ENCODE data around the gene TP53TG5.

TP53TG5 gene

DNA sequence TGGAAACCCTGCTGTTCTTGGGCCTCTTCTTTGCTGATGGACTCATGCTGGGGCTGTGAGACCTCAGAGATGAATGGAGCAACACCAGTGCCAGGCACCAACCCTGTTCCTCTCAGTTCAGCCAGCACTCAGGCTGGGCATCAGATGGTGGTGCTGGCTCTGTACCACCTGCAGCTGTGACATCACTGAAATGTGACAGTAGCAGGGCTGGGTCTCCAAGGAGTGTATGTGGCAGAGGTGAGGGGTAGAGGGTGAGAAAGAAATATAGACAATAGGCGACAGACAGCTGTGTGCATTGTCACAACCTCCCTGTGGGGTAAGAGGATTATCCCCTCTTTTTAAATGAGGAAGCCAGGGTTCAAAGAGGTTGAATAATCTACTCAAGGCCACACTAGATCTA lies at the start of gene TP53TG5:
Gene TP53TG5, minus strand, starts transcription at position 135 of the 400 bp plus-strand sequence. Its CDS starts 89 bp downstream, at position 46.
- no peak for DNase-seq

GRCh38 chr20:45427236-45428149 lies 49.4 kb upstream of the TP53TG5 start:
- DNase-seq, result no peak

- no peak for DNase-seq
Measured at GRCh38 chr20:45426320-45427016, 48.3 kb upstream of the TP53TG5 start.

GRCh38 chr20:45425561-45425960 lies 47.4 kb upstream of the TP53TG5 start:
- no peak for DNase-seq

DNA sequence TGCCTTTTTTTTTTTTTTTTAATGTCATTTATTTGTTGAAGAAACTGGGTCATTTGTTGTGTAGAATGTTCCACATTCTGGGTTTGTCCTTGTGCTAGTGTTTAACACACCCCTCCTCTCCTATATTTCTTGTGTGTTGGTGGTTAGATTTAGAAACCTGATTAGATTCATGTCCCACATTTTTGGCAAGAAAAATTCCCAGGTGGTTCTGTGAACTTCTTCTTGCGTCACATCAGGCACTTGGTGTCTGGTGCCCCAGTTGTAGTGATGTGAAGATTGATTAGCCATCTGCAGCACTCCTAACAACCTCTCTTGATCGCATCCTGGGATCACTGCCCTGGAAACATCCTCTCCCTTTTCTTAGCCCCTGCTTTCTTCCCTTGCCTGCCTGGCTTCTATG lies 45.6 kb upstream of the TP53TG5 start:
- DNase-seq, result no peak

- no peak for DNase-seq
Measured at GRCh38 chr20:45420125-45420524, 42.0 kb upstream of the TP53TG5 start.

GRCh38 chr20:45419188-45420091 lies 41.3 kb upstream of the TP53TG5 start:
- DNase-seq, result peak; percentile 67

DNA sequence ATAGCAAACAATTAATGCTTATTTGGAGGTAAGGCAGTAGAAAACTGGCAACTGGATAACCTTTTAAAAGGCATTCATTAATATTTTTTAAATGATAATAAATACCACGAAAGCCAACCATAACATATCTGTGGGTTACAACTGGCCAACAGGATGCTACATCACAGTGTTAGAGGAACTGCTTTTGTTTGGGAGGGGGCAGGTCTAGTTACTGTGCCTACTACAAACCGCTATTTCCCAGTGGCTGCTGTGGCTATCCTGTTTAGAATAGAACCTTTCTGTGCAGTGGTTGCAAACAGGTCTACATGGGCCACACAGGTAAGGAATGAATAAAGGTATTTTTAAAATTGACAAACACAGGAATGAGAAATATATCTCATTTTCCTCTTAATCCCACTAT lies 38.8 kb upstream of the TP53TG5 start:
- no peak for DNase-seq

DNA sequence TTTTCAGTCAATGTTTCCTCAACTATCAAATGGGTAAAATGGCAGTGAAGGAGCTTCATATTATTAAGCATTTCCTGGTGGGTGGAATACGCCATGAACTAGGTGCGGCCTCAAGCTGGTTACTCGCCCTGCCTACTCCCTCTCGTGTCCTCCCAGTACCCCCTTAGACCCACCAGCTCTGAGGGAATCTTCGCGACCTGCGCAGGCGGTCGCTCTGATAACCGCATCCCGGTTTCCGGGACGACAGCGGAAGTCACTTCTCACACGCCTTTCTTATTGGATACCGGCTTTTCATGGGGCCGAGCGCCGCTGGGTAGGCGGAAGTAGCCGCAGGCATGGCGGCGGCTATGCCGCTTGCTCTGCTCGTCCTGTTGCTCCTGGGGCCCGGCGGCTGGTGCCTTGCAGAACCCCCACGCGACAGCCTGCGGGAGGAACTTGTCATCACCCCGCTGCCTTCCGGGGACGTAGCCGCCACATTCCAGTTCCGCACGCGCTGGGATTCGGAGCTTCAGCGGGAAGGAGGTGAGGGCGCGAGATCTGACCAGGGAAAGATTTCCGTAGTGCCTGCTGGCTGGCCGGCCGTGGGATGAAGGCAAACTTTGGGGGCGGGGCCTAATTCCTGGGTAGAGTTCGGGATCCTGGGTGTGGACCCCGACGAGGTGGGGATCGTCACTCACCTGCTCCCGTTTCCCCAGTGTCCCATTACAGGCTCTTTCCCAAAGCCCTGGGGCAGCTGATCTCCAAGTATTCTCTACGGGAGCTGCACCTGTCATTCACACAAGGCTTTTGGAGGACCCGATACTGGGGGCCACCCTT lies 37.9 kb upstream of the TP53TG5 start, which contains the start of gene PIGT:
Gene PIGT, plus strand, starts transcription at position 320 of the 816 bp plus-strand sequence. Its CDS starts 16 bp downstream, at position 336.
- DNase-seq, result peak; percentile 93

DNA sequence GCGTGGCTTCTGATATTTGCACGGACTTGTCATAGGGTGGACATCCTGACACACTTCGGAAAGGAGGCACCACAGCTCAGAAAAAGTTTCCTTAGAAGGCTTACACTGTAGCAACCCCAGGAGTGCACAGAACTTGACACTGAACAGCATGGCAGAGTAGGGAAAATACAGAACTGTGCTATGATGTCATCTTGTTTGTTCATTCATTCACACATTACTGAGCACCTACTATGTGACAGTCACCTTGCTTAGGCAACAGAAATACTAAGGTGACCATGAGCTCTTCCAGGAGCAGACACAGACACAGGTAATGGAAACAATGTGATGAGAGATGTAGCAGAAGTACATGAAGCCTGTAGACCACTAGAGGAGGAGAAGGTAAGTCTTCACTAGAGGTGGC lies 35.4 kb upstream of the TP53TG5 start:
- DNase-seq, result no peak

DNA sequence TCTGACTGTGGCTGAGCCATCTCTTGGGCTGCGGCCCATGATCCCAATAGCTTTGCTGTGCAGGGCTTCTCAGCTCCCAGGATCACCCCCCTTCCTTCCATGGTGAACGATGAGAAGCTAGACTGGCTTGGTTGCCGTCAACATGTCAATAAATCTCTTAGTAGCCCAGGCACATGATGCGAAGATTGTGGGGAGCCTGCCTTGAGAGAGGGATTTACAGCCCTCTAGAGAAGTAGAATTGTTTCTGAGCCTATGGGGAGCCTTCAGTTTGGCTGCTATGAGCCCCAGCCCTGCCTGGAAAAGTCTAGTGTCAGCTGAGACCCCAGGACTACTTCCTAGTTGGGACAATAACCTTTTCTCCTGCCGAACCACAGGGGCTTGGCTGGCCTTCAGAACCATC lies 34.5 kb upstream of the TP53TG5 start:
- DNase-seq, result no peak

- no peak for DNase-seq
Measured at GRCh38 chr20:45410887-45411286, 32.8 kb upstream of the TP53TG5 start.

DNA sequence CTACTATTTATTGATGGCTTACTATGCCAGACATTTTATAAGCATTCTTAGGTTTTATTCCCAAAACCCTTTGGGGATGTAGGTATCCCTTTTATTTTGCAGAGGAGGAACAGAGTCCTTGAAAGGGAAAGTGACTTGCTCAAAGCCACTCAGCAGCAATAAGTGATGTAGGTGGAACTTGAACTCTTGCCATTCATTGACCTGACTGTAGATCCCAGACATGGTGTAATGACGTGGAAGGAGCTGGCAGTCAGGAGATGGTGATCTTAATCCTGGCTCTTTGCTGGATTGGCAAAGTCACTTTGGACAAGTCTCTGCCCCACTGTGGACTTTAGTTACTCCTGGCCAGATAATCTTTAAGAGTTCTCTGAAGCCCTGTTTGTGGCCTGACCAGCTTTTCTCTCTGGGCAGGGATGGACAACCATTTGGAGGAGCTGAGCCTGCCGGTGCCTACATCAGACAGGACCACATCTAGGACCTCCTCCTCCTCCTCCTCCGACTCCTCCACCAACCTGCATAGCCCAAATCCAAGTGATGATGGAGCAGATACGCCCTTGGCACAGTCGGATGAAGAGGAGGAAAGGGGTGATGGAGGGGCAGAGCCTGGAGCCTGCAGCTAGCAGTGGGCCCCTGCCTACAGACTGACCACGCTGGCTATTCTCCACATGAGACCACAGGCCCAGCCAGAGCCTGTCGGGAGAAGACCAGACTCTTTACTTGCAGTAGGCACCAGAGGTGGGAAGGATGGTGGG lies 31.6 kb upstream of the TP53TG5 start:
- no peak for DNase-seq

DNA sequence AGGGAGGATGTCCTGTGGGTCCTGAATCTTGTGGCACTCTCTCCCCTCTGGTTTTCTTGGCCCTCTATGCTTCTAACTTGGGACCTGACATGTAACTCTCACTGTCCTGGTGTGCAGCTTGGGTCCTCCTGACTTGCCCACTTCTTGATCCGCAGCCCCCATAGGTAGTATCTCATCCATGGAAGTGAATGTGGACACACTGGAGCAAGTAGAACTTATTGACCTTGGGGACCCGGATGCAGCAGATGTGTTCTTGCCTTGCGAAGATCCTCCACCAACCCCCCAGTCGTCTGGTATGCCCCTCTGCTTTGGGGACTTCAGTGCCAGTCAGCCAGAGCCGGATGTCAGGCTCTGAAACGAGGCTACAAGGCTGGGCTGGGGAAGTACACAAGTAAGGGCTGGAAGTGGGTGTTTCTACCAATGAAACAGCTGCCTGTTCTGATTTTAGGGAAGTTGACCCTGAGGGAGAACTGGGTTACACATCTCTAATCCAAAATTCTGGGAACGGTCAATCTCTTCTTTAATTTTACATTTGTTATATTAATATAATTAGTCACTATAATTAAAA lies 30.6 kb upstream of the TP53TG5 start:
- no peak for DNase-seq

DNA sequence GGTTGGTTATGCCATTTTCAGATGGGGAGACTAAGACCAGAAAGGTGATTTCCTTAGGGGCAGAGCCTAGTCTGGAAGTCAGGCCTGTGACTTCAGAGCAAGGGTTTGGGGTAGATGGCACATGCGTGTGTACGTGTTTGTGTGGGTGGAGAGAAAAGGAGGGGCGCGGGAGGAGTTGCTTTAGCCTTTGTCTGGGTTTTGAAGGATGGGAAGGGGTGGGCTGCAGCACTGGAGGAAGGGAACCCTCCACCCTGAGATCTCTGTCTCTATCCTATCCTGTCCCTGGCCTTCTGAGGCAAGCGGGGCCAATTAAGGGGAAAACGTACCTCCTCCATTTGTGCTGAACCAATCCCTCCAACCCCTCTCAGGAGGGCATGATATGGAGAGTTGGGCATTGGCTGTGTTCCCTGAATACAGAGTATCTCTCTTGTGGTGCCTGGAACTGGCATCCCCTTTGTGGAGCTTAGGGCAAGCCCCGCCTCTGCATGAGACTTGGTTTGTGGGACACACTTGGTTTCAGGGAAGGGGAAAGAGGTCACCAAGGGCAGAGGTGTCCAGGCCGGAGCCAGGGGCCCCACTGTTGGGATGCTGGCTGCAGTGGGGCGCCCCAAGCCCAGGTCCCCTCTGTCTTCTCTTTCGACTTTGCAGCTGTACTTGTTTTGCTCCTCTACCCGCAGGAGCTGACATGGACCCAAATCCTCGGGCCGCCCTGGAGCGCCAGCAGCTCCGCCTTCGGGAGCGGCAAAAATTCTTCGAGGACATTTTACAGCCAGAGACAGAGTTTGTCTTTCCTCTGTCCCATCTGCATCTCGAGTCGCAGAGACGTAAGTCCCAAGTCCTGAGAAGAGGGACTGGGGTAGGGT lies 29.9 kb upstream of the TP53TG5 start, which contains the start of gene DBNDD2:
Gene DBNDD2, plus strand, starts transcription at position 507 of the 863 bp plus-strand sequence. Its CDS starts 179 bp downstream, at position 686.
- DNase-seq, result no peak

DNA sequence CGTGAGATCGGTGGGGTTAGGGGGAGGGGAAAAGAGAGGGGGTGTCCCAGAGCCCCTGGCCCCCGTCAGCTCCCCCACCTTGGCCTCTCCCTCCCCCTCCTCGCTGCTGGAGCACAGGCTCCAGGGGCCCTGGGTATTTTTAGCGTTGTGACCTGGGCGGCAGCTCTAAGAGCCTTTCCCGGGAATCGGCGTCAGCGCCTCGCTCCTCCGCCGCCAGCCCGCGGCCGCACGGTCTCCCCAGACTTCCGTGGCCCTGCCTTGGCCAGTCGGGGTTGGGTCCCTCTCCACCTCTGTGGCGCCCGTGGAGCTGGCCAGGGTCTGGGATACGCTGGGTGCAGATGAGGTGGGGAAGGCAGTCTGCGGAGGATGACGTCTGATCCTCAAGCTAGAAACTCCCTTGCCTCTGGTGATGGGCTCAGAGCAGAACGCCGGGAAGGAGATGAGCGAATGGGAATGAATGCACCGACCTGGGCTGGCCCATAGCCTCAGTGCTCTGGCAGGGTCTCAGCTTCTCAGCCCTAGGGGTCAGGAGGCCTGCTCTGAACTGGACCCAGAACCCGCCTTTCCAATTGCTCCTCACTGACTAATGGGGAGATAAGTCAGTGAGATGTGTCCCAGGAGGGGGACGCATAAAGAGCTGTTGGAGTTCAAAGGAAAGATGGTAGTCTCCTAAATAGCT lies 29.1 kb upstream of the TP53TG5 start:
- DNase-seq, result no peak

- DNase-seq, result peak; percentile 36
Measured at GRCh38 chr20:45406260-45407066, 28.3 kb upstream of the TP53TG5 start.

Data from activated CD4-positive, alpha-beta T cell treated with anti-CD3 and anti-CD28 coated beads, Interleukin-10, Interleukin-2, amounts not matched to agents 100 ng/mL and 50 ng/mL, durations not matched to agents 16 hours and 8 hours (primary cell).